ENCODE results near the gene DNAH3.

DNA sequence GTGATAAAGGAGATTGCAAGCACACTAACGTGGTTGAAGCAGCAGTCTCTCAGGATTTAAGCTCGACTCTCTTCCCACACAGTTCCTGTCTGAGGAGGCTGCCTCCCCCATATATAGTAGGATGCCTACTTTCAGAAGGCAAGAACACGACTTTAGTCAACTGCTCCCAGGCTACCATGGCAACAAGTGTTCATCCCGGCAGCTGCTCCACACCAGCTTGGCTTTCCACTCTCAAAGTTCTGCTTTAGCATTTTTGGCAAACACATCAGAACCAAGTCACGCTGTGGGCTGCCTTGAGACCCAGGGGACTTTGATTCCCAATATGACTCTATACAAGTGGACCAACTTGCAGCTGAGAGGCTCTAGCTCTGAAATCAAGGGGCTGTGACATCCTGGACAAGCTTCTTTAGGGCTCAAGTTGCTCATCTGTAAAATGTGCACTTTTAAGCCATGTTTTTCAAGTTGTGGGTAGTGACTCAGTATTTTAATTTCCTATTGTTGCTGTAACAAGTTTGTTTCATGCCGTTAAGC is 44.2 kb upstream of the DNAH3 start:
- TF ChIP-seq, protein P1, sequence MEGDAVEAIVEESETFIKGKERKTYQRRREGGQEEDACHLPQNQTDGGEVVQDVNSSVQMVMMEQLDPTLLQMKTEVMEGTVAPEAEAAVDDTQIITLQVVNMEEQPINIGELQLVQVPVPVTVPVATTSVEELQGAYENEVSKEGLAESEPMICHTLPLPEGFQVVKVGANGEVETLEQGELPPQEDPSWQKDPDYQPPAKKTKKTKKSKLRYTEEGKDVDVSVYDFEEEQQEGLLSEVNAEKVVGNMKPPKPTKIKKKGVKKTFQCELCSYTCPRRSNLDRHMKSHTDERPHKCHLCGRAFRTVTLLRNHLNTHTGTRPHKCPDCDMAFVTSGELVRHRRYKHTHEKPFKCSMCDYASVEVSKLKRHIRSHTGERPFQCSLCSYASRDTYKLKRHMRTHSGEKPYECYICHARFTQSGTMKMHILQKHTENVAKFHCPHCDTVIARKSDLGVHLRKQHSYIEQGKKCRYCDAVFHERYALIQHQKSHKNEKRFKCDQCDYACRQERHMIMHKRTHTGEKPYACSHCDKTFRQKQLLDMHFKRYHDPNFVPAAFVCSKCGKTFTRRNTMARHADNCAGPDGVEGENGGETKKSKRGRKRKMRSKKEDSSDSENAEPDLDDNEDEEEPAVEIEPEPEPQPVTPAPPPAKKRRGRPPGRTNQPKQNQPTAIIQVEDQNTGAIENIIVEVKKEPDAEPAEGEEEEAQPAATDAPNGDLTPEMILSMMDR (conservative IDR thresholded peaks at IDR 0.05): no peak
- no peak for TF ChIP-seq EZH2 (IDR thresholded peaks at IDR 0.05; ENCODE audit: low read depth)

All from PC-9 (cell line).